Umbilical cord (tissue), 2 donors: Measurements from ENCODE around the gene NAV2. TPM values are rescaled to one million over a fixed set of nuclear protein-coding genes. Genes with fewer than 3 reads are reported as not detected.
A peak's percentile ranks its signal among the peaks of the same experiment; 100 is the strongest.

Experiments
- DNase-seq: peaks from one replicate; pipeline ENCODE4 v3.0.0-alpha.2; 2015; ENCODE audit warnings: low spot score
- total RNA-seq: library from RNA; depleted of rRNA; stranded (reverse); fragments of >200 nt; gene quantifications from one replicate; pipeline ENCODE4 v1.2.3, GENCODE V29; 2014; ENCODE audit warnings: low replicate concordance; ENCODE audit not compliant: insufficient read depth

The NAV2 gene
- total RNA-seq, 1 donor from 2014 or later, result 14.7 TPM

DNA sequence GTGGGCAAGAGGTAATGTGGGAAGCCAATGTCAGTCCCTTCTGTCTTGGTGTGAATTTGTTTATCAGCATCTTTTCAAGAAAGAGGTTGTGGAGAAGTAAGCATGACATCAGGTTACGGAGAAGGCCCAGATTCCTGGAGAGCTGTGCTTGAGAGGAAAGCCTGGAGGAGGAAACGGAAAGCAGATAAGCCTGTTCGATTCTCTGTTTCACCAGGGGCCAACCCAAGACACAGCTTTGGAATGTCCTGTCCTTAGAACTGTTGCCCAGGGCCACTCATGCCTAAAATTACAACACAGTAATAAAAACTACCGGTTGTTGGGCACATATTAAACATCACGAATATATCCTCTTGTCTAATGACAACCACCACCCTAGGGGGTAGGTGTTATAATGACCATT is 148.5 kb downstream of the NAV2 start:
- no peak for DNase-seq

GRCh38 chr11:19862091-19862490 is 149.5 kb downstream of the NAV2 start:
- no peak for DNase-seq

GRCh38 chr11:19864141-19865140 is 151.8 kb downstream of the NAV2 start:
- DNase-seq, result peak; percentile 77

- DNase-seq, result no peak
Observed at GRCh38 chr11:19866037-19866436, 153.4 kb downstream of the NAV2 start.

DNA sequence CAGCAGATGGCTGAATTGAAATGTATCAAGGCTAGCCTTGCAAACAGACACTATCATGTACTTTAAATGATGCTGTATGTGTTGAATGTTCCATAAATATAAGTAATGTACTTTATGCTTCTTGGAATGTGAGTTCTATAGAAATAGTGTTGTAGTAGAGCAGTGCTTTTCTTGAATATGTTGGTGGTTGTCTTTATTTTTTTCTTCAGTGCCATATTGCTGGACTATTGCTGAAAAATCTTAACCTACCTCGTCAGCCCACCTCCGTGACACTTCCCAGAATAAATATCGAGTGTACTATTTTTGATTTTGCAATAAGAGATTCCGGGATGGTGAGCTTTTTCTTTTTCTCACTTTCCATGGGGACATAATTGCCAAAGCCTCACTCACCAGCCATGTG is 153.9 kb downstream of the NAV2 start:
- DNase-seq, result no peak

DNA sequence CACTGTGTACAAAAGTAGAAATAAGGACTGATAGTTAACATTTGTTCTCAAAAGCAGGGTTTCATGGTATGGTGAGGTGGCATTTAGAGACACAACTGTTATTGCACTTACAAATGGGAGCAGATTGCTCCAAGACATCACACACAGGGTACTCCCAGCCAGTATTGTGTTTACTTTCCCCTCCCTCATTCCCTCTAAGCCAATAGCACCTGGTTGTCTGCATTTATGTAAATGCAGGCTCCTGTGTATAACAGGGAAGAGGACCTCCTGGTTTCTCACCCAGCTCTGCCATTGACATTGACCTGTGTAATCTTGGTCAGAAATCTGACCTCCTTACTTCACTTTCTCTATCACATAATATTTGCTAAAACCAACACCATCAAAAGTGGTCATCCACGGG is 154.4 kb downstream of the NAV2 start:
- no peak for DNase-seq

DNA sequence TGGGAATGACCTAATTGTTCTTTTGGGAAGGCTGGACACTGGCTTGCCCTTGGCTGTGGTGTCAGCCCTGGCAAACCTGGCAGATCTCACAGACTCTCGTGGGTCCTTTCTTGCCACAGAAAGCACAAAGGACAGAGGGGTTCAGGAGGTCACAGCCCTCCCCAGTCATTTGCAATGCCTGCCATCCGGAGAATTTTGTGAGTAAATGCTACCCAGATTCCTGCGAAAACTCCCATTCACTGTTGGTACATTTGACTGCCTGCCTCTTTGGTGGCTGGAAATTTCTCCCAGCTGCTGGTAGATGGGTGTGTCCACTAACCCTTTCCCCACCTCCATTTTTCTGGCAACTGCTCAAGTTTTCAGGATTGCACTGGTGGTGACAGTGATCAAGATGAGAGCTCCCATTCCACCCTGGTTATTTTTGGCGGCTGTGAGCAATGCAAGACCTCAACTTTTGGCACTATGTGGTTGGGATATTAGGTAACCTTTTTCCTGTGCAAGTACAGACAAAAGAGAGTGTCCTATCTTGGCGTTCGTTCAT is 155.7 kb downstream of the NAV2 start:
- DNase-seq, result peak; percentile 59

DNA sequence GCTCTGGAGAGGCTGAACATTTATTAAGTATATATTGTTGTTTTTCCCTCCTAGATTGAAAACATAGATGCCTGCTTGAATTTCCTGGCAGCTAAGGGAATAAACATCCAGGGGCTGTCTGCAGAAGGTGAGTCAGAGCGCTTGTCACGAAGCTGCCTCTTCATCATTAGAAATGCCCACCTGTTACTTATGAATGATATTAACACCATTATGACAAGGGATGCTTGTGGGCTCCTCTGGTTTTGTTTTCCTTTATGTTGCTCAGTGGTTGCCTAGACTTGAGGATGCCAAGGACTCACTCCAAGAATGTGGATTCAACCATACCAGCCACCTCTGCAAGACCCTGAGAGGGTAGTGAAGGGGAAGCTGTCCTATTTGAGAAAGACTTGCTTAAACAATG is 156.2 kb downstream of the NAV2 start:
- DNase-seq, result no peak

DNA sequence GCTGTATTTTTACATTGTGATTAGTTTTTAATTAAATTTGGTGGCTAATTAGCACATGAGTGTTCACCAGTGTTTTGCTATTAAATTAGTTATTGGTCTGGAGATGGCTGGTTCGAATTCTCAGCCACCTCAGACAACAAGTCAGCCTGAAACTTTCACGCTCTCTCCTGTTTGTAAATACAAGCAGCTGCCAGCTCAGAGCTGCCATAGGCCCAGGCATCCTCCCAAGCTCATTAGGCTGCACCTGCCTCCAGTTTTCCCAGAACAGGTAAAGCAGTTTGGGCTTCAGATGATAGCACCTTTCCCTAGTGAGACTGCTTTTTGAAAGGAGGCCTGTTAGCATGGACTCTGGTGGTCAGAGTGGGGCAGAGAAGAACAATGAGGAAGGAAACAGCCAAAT is 156.8 kb downstream of the NAV2 start:
- DNase-seq, result no peak

- peak; percentile 35 for DNase-seq
Observed at GRCh38 chr11:19869946-19870589, 157.4 kb downstream of the NAV2 start.

- DNase-seq, result no peak
Observed at GRCh38 chr11:19871531-19871930, 158.9 kb downstream of the NAV2 start.

- peak; percentile 55 for DNase-seq
Observed at GRCh38 chr11:19872512-19873145, 160.0 kb downstream of the NAV2 start.

- DNase-seq, result no peak
Observed at GRCh38 chr11:19873730-19874129, 161.1 kb downstream of the NAV2 start.

DNA sequence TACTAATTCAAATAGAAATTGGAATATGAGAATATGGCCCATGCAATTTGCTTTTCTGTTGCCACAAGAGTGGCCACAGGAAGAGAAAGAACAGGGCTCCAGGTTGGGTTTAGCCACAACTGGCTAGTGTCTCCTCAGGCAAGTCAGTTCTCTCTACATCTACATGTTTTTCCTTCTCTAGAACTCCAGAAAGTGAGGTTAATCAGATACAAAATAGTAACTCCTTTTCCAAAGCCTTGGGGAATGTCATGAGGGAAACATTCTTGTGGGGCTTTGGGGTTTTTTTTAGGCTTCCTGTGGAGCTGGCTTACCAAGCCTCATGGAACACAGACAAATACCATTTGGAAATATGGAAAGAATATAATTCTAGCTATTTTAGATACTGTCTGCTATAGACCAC is 161.6 kb downstream of the NAV2 start:
- no peak for DNase-seq

DNA sequence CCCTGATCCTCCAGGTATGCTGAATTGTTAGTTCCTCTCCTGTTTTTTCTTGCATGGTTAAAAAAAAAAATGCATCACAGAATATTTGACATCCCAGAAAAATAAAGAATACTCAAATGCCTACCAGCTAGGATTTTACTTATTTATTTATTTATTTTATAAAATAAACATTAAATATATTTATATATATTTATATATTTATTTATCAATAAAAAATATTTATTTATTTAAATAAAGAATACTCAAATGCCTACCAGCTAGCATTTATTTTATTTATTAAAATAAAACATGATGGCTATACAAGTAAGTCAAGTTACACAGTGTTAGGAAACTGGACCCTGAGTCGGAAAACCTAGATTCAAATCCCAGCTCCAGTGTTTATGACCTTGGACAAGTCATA is 164.1 kb downstream of the NAV2 start:
- no peak for DNase-seq

GRCh38 chr11:19878520-19878919 is 165.9 kb downstream of the NAV2 start:
- DNase-seq, result no peak

DNA sequence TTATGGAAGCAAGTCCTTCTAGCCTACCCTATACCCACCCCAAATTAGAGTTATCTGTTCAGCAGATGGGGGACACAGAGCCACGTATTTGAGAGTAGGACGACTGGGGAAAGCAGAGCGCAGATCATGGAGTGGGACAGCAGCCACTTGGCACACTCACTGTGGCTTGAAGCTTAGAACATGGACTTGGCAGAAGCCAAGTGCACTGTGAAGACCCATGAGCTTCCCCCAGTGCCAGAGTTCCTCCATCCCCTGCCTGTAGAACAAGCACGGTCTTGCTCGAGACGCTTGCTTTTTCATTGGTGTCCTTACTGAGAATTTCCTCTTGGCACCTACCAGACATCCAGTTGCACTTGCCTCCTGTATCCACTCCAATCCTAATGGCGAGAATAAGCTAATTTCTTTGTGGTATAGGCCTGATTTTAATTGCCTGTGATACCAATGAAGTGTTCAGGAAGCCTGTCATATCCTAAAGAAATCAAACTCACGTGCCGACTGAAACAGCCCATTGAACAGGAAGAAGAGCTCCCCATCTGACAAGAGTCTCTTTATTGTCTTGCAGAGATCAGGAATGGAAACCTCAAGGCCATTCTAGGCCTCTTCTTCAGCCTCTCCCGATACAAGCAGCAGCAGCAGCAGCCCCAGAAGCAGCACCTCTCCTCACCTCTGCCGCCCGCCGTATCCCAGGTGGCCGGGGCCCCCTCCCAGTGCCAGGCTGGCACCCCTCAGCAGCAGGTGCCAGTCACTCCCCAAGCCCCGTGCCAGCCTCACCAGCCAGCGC is 166.9 kb downstream of the NAV2 start:
- no peak for DNase-seq

DNA sequence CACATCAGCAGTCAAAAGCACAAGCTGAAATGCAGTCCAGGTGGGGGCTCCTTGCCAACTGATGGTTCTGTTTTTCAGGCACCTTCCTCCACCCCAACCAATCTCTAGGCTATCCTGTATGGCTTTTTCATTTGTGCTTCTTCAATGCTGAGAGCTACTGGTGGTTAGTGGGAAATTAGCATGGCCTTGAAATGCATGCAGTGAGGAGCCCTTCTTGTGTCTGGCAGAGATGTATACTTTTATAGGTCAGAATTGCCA is 167.4 kb downstream of the NAV2 start:
- no peak for DNase-seq

DNA sequence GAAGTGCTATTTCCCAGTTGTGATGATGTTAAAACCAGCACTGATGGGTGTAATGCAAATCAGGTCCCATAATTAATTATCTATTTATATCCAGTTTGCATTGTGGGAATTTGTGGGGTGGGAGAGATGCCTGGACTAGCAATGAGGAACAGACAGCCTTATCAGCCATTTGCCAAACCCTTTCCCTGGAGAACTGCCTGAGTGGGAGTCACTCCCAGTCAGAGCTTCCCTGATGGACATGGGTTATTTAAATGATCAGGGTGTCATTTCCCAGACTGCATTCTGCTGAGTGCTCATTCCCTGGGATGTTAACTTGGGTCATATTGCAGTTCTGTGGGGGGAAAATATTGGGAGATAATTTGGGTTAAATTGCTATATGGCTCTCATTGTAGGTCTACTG is 168.5 kb downstream of the NAV2 start:
- no peak for DNase-seq

- no peak for DNase-seq
Observed at GRCh38 chr11:19882356-19882755, 169.7 kb downstream of the NAV2 start.

DNA sequence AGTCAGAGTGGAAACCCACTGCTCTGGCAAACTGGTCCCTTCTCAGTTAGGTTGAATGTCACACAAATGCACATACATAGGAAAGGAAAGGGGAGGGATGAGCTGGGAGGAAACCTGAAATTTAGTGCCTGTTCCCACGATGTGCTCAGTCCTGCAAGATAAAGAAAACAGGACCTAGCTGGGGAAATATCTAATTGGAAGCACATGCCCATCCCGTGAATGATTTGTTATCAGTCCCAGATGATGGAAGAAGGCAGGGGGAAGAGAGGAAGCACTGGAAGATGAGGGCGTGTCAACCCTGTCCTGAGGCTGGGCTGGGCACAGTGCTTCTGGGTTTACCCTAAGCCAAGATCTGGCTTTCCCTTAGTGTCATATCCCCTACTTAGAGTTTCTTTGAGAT is 173.9 kb downstream of the NAV2 start:
- no peak for DNase-seq

GRCh38 chr11:19887842-19888241 is 175.2 kb downstream of the NAV2 start:
- DNase-seq, result no peak
